ENCODE data around the gene LHFPL3.

DNA sequence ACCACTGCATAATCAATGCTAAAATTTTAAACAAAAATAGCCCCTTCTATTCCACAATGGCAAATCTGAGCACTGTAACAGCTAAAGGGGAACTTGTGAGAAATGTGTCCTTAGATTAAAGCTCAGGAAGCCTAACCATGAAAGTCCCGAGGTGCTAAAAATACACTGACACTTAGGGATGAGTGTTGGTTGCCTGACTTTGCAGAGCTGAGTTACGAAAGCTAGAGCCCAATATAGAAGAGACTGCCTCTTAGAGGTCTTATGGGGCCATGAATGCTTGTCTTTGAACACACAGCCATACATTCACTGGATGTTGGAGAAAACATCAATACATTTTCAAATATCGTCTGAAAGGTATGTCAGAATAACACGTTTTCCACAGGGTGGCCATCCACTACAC is 209.7 kb downstream of the LHFPL3 start:
- no peak for TF ChIP-seq EZH2phosphoT487 (IDR thresholded peaks at IDR 0.05; ENCODE audit: borderline replicate concordance, low read depth, low read length)
- TF ChIP-seq, protein P1, sequence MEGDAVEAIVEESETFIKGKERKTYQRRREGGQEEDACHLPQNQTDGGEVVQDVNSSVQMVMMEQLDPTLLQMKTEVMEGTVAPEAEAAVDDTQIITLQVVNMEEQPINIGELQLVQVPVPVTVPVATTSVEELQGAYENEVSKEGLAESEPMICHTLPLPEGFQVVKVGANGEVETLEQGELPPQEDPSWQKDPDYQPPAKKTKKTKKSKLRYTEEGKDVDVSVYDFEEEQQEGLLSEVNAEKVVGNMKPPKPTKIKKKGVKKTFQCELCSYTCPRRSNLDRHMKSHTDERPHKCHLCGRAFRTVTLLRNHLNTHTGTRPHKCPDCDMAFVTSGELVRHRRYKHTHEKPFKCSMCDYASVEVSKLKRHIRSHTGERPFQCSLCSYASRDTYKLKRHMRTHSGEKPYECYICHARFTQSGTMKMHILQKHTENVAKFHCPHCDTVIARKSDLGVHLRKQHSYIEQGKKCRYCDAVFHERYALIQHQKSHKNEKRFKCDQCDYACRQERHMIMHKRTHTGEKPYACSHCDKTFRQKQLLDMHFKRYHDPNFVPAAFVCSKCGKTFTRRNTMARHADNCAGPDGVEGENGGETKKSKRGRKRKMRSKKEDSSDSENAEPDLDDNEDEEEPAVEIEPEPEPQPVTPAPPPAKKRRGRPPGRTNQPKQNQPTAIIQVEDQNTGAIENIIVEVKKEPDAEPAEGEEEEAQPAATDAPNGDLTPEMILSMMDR (conservative IDR thresholded peaks at IDR 0.05; ENCODE audit: low read length): no peak

Data from OCI-LY7 (cell line).